ENCODE measurements around the gene RHOBTB1. TPM values are rescaled to one million over a fixed set of nuclear protein-coding genes. Genes with fewer than 3 reads are reported as not detected.
A peak's percentile ranks its signal among the peaks of the same experiment; 100 is the strongest.

RHOBTB1 gene
- total and polyA plus RNA-seq, 9 of the 15 experiments (the other 6 are each of a cell fraction or from before 2014, with no cell fraction given): 1.7 to 11.7 (median 9.3) TPM

GRCh38 chr10:60943316-60944057 is 498 bp downstream of the RHOBTB1 start (continued):
- peak in 1 of 2 experiments; percentile 5; a peak in 1 of 4 replicates for TF ChIP-seq RAD21 (CRISPR knock-in tag; conservative IDR thresholded peaks at IDR 0.05 in 1 of 2, IDR thresholded peaks at IDR 0.05 in 1 of 2)
- no peak for TF ChIP-seq FOXA3 (CRISPR knock-in tag; conservative IDR thresholded peaks at IDR 0.05 in 1 of 2, IDR thresholded peaks at IDR 0.05 in 1 of 2)
- no peak for TF ChIP-seq MCM2 (IDR thresholded peaks at IDR 0.05; ENCODE audit: low read depth)
- TF ChIP-seq OTX1 (CRISPR knock-in tag; IDR thresholded peaks at IDR 0.05): no peak
- TF ChIP-seq ZBED1 (IDR thresholded peaks at IDR 0.05): no peak
- TF ChIP-seq HIVEP1 (CRISPR knock-in tag; IDR thresholded peaks at IDR 0.05): peak; percentile 37; the same call in 1 of the 2 replicates
- peak; percentile 80 for TF ChIP-seq ZNF407 (IDR thresholded peaks at IDR 0.05; ENCODE audit: low read depth)
- TF ChIP-seq RFX5 (IDR thresholded peaks at IDR 0.05; ENCODE audit: low read depth, low read length): no peak
- TF ChIP-seq SNAPC5 (CRISPR knock-in tag; IDR thresholded peaks at IDR 0.05): no peak
- TF ChIP-seq SRSF7 (optimal IDR thresholded peaks at IDR 0.05; ENCODE audit: low read depth, low read length): no peak
- TF ChIP-seq ELK3 (CRISPR knock-in tag; IDR thresholded peaks at IDR 0.05): no peak
- TF ChIP-seq RB1 (IDR thresholded peaks at IDR 0.05; ENCODE audit: low read depth): no peak; the same call in 1 of the 2 replicates
- no peak for TF ChIP-seq PRMT5 (CRISPR knock-in tag; IDR thresholded peaks at IDR 0.05)
- no peak for TF ChIP-seq DMBX1 (CRISPR knock-in tag; IDR thresholded peaks at IDR 0.05; ENCODE audit: borderline replicate concordance)
- TF ChIP-seq ZNF274 (IDR thresholded peaks at IDR 0.05; ENCODE audit: borderline replicate concordance, low read depth, low read length): no peak
- TF ChIP-seq L3MBTL2 (IDR thresholded peaks at IDR 0.05): peak; percentile 28; the same call in 1 of the 2 replicates
- TF ChIP-seq EWSR1 (IDR thresholded peaks at IDR 0.05; ENCODE audit: borderline replicate concordance, low read depth, partially characterized antibody): no peak
- no peak for TF ChIP-seq ZNF561 (CRISPR knock-in tag; conservative IDR thresholded peaks at IDR 0.05)
- TF ChIP-seq SAFB2 (IDR thresholded peaks at IDR 0.05; ENCODE audit: borderline replicate concordance, low read depth, low read length, severe bottlenecking): no peak
- TF ChIP-seq ZNF146 (CRISPR knock-in tag; IDR thresholded peaks at IDR 0.05; ENCODE audit: unreplicated experiment): no peak

All from K562 (cell line).